Measurements from ENCODE around the gene HDAC4. TPM values are rescaled to one million over a fixed set of nuclear protein-coding genes. Genes with fewer than 3 reads are reported as not detected.

Gene HDAC4
- polyA plus RNA-seq, 1 donor (not counting 4 experiments of a cell fraction or from before 2014, with no cell fraction given), result 2.9 TPM

DNA sequence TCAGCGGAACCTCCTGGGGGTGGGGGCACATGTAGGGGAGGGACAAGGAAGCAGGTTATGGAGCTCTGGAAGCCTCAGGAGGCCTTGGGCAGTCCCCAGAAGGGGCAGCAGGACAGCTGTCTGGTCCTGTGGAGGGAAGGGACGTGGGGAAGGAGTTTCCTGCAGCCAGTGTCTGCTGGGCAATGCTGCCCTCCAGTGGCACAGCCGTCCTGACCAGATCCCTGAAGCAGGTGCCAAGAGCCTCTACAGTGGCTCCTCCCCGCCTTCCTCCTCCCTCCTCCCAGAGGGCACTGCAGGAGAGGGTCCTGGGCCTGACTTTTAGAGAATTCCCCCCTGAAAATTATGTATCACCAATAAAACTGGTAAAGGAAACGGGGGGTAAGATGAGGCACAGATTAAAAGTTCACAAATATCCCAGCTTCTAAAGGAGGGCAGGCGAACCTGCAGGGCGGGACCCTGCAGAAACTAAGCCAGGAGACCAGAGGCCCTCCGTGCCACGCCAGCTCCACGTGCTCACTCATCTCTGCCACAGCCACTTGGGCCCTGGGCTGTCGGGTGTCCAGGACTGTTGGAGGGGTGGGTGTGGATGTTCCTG is 294.4 kb downstream of the HDAC4 start:
- FAIRE-seq (no peak), DNase-seq (ENCODE audit: low read depth, low spot score) (peak; percentile 25)
- H3K4me3 ChIP-seq (ENCODE audit: control insufficient read depth in 2 of 3, extremely low read depth in 1 of 3, insufficient read depth in 2 of 3, low read depth in 1 of 3, low read length in 3 of 3), result no peak overlapping the region
- TF ChIP-seq EZH2 (IDR thresholded peaks at IDR 0.05; ENCODE audit: low read length), result no peak
- TF ChIP-seq, protein P1, sequence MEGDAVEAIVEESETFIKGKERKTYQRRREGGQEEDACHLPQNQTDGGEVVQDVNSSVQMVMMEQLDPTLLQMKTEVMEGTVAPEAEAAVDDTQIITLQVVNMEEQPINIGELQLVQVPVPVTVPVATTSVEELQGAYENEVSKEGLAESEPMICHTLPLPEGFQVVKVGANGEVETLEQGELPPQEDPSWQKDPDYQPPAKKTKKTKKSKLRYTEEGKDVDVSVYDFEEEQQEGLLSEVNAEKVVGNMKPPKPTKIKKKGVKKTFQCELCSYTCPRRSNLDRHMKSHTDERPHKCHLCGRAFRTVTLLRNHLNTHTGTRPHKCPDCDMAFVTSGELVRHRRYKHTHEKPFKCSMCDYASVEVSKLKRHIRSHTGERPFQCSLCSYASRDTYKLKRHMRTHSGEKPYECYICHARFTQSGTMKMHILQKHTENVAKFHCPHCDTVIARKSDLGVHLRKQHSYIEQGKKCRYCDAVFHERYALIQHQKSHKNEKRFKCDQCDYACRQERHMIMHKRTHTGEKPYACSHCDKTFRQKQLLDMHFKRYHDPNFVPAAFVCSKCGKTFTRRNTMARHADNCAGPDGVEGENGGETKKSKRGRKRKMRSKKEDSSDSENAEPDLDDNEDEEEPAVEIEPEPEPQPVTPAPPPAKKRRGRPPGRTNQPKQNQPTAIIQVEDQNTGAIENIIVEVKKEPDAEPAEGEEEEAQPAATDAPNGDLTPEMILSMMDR (optimal IDR thresholded peaks at IDR 0.05 in 1 of 3, IDR thresholded peaks at IDR 0.05 in 1 of 3, conservative IDR thresholded peaks at IDR 0.05 in 1 of 3; ENCODE audit: extremely low read depth in 1 of 3, insufficient read depth in 2 of 3, low read length in 3 of 3), result peak; percentile 68 to 94 (median 86)
- no peaks in the 10 kb centered on the region for H3K9me1 ChIP-seq (ENCODE audit: control insufficient read depth, extremely low read depth, insufficient read depth, low read length)
- H3K36me3 ChIP-seq (ENCODE audit: control insufficient read depth in 2 of 2, extremely low read depth in 1 of 2, insufficient read depth in 2 of 2, low read length in 2 of 2), result peaks cover 4% of the 10 kb centered on the region in 2 experiments
- no peaks in the 10 kb centered on the region for H3K79me2 ChIP-seq (ENCODE audit: control insufficient read depth, insufficient read depth, low read length)
- no peaks in the 10 kb centered on the region for H3K9me3 ChIP-seq (ENCODE audit: control insufficient read depth, low read depth, low read length)
- no peaks in the 10 kb centered on the region for H3K27me3 ChIP-seq (ENCODE audit: control insufficient read depth, extremely low read depth, insufficient read depth, low read length)
- H3K4me2 ChIP-seq (ENCODE audit: control insufficient read depth, extremely low read depth, insufficient read depth, low read depth, low read length), result no peak overlapping the region
- peaks cover 2% of the 10 kb centered on the region for H3K4me1 ChIP-seq (ENCODE audit: control insufficient read depth, extremely low read depth, insufficient read depth, low read length)
- H2AFZ ChIP-seq (ENCODE audit: control insufficient read depth, low read length), result no peak overlapping the region
- H4K20me1 ChIP-seq (ENCODE audit: control insufficient read depth, extremely low read depth, insufficient read depth, low read length), result no peaks in the 10 kb centered on the region
- no peak overlapping the region for H3K27ac ChIP-seq (ENCODE audit: control insufficient read depth, insufficient read depth, low read length)
- no peak overlapping the region for H3K9ac ChIP-seq (ENCODE audit: control insufficient read depth, extremely low read depth, insufficient read depth, low read length)
- dilution Hi-C loops (cut with MboI; ENCODE audit: extremely low pct_ligation_motif_present, low sequenced_read_pairs), result no loop called here

DNA sequence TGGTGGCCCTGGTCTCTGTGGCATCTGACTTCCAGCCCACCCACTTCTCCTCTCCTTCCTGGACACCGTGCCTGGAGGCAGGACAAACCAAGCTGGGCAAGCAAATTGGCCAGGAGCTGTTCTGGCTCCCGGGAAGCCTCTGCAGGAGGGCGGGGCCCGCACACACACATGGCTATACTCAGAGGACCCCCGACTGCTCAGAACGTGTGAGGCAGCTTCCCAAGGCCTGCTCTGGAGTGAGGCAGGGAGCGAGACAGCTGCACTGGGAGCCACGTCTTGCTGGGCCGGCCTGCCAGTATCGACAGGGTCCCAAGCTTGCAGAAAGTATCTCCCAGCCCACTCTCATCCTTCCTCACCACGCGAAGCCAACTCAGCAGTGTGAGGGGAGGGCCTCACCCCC is 295.6 kb downstream of the HDAC4 start:
- Histone ChIP-seq H4K20me1 (ENCODE audit: control insufficient read depth, extremely low read depth, insufficient read depth, low read length) (no peaks in the 10 kb centered on the region), H3K9ac (ENCODE audit: control insufficient read depth, extremely low read depth, insufficient read depth, low read length) (no peak overlapping the region), H3K36me3 (ENCODE audit: control insufficient read depth in 2 of 2, extremely low read depth in 1 of 2, insufficient read depth in 2 of 2, low read length in 2 of 2) (peaks cover 4% of the 10 kb centered on the region in 2 experiments), H2AFZ (ENCODE audit: control insufficient read depth, low read length) (no peak overlapping the region), H3K4me3 (ENCODE audit: control insufficient read depth in 2 of 3, extremely low read depth in 1 of 3, insufficient read depth in 2 of 3, low read depth in 1 of 3, low read length in 3 of 3) (no peak overlapping the region), H3K4me2 (ENCODE audit: control insufficient read depth, extremely low read depth, insufficient read depth, low read depth, low read length) (no peak overlapping the region), H3K4me1 (ENCODE audit: control insufficient read depth, extremely low read depth, insufficient read depth, low read length) (peaks cover 2% of the 10 kb centered on the region), H3K79me2 (ENCODE audit: control insufficient read depth, insufficient read depth, low read length) (no peaks in the 10 kb centered on the region), H3K9me3 (ENCODE audit: control insufficient read depth, low read depth, low read length) (no peaks in the 10 kb centered on the region), H3K27ac (ENCODE audit: control insufficient read depth, insufficient read depth, low read length) (no peak overlapping the region), H3K27me3 (ENCODE audit: control insufficient read depth, extremely low read depth, insufficient read depth, low read length) (no peaks in the 10 kb centered on the region), H3K9me1 (ENCODE audit: control insufficient read depth, extremely low read depth, insufficient read depth, low read length) (no peaks in the 10 kb centered on the region)
- dilution Hi-C loops (cut with MboI; ENCODE audit: extremely low pct_ligation_motif_present, low sequenced_read_pairs), result no loop called here
- TF ChIP-seq, protein P1 (optimal IDR thresholded peaks at IDR 0.05 in 1 of 3, IDR thresholded peaks at IDR 0.05 in 1 of 3, conservative IDR thresholded peaks at IDR 0.05 in 1 of 3; ENCODE audit: extremely low read depth in 1 of 3, insufficient read depth in 2 of 3, low read length in 3 of 3), result no peak
- TF ChIP-seq EZH2 (IDR thresholded peaks at IDR 0.05; ENCODE audit: low read length), result no peak
- FAIRE-seq (no peak), DNase-seq (ENCODE audit: low read depth, low spot score) (no peak)
